ENCODE measurements around the gene TUBG2.

The TUBG2 gene

GRCh38 chr17:42709561-42709960 is 50.5 kb downstream of the TUBG2 start:
- no peak for ATAC-seq
- TF ChIP-seq TCF4 (CRISPR knock-in tag; IDR thresholded peaks at IDR 0.05; ENCODE audit: borderline replicate concordance) (no peak), GLIS3 (CRISPR knock-in tag; IDR thresholded peaks at IDR 0.05) (no peak), POU6F1 (CRISPR knock-in tag; IDR thresholded peaks at IDR 0.05; ENCODE audit: borderline replicate concordance, low read depth) (no peak), CSRNP3 (CRISPR knock-in tag; IDR thresholded peaks at IDR 0.05) (no peak), OSR1 (CRISPR knock-in tag; IDR thresholded peaks at IDR 0.05) (no peak), ISL1 (CRISPR knock-in tag; IDR thresholded peaks at IDR 0.05) (no peak), ZFP30 (CRISPR knock-in tag; IDR thresholded peaks at IDR 0.05) (no peak), PATZ1 (CRISPR knock-in tag; IDR thresholded peaks at IDR 0.05; ENCODE audit: borderline replicate concordance) (no peak), ESRRG (CRISPR knock-in tag; IDR thresholded peaks at IDR 0.05) (no peak)
